ENCODE results near the gene LHX2.

Gene LHX2

GRCh38 chr9:124035001-124035650 lies 23.6 kb downstream of the LHX2 start:
- DNase-seq (ENCODE audit: low read depth) = no peak

DNA sequence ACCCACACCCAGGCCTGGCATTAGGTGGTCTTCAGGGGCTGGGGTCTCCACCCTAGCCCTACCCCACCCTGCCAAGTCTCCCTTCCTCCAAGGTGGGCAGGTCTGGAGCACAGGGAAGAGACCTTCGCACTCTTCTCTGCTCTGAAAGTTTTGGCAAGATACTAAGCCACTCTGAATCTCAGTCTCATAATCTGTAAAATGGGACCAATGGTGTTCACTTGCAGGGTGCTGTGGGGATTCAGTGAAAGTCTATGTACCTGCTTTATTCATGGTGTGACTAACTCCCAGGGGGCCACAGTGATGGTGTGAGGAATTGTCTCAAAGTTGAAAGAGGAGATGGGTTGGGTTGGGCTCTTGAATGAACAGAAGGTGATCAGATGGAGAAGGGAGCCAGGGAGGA lies 25.0 kb downstream of the LHX2 start:
- DNase-seq (ENCODE audit: low read depth) = no peak

DNA sequence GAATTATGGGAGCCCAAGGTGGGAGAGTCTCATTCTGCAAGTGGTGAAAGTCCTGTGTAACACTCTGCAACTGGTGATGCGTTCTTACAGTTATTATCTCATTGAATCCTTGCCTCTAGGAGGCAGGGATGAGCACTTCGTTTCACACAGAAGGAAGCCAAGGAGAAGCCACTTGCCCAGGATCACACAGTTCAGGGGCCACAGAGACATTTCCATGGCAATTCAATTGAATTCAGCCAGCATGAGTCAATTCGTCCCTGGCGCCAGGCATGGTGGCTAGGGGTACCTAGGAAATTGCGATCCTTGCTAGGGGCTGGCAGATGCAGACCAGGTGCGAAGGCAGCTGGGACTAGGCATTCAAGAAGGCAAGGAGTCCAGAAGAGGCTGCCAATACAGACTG lies 26.2 kb downstream of the LHX2 start:
- no peak for DNase-seq (ENCODE audit: low read depth)

GRCh38 chr9:124038239-124038638 lies 26.7 kb downstream of the LHX2 start:
- DNase-seq (ENCODE audit: low read depth) = no peak

DNA sequence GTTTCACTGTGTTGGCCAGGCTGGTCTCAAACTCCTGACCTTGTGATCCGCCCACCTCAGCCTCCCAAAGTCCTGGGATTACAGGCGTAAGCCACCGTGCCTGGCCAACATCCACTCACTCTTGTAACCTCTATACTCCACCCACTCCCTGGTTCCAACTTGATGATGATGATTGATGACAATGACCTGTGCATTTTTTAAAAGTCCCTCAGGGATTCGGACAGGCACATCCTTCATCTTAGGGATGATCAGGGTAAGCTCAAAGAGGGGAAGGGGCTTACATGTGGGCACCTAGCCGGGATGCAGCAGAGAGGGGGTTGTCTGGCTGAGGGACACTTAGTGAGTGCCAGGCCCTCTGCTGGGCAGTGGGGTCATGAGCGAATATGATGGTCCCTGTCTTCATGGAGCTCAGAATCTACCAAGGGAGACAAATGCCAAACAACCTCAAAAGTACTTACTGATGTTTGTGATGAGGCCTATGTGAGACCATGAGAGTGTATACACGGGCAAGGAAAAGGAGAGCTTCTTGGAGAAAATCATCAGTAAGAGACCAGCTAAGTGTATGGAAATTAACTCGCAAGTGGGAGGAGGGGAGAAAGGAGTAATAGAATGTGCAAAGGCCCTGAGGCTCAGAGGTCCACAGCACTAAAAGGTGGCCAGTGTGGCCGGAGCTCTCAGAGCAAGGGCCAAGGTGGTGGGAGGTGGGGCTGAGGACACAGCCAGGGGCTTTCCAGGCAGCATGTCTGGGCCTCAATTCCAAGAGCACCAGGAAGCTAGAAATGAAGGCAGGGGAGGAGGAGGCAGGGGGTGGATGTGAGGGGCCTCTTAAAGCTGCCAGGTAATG lies 27.4 kb downstream of the LHX2 start:
- no peak for DNase-seq (ENCODE audit: low read depth)

GRCh38 chr9:124040186-124040931 lies 28.8 kb downstream of the LHX2 start:
- DNase-seq (ENCODE audit: low read depth) = no peak

GRCh38 chr9:124040935-124041816 lies 29.6 kb downstream of the LHX2 start:
- DNase-seq (ENCODE audit: low read depth) = peak; percentile 4

DNA sequence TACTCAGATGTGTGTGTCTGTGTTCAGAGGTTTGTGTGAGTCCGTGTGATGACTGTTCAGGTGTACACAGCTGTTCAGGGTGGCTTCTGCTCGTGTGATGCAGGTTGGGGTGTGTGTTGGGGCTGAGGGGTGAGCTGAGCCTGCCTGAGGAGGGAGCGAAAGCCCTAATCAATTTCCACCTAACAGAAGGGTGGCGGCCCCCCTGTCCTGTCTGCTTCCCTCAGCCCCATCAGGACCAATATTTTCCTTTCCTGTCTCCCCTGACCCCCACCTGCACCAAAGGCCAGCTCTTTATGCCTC lies 30.2 kb downstream of the LHX2 start:
- DNase-seq (ENCODE audit: low read depth) = no peak

- no peak for DNase-seq (ENCODE audit: low read depth)
Measured at GRCh38 chr9:124042201-124042721, 30.7 kb downstream of the LHX2 start.

- DNase-seq (ENCODE audit: low read depth) = no peak
Measured at GRCh38 chr9:124044448-124044847, 32.9 kb downstream of the LHX2 start.

DNA sequence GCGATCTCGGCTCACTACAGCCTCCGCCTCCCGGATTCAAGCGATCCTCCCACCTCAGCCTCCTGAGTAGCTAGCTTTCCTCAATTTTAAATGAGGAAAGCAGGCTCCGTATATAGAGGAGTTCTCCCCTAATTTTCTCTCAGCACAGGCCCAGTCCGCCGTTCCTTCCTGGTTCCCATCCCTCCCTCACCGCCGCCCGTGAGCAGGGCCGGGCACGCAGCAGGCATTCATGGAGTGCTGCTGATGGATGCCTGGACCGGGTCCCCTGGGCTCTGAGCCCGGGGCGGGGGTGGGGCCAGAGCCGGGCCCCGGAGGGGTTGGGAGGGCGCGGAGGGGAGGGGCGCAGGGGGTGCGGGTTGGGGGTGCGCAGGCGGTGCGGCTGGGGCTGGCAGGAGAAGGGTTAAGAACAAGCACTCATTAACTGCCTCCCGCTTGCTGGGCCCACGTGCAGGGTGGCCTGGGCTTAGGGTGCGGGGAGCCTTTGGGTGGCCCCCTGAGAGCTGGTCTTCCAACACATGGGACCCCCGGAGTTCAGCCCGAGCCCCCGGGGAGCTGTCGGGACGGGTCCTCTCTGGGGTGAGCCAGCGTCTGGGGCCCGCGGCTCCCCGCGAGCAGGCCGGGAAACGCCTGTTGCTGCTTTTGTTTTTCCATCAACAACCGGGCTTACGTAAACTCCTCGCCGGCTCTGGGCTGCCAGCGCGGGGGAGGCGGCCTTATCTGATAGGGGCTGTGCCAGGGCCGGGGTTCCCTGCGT lies 33.7 kb downstream of the LHX2 start:
- no peak for DNase-seq (ENCODE audit: low read depth)

DNA sequence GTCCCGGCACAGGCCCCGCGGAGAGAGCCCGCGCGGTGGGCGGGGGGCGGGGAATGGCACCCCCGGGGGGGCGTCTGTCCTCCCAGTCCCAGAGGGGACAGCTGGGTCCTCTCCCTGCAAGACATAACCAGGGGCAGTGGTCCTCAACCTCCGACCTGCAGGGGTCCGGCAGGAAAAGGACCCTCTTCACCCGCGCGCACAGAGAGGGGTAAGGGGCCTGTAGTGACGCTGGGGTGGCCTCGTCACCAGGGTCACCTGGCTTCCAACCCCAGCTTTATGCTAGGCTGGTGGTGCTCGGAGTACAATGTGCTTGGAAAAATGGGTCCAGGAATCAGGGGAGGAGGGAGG lies 34.2 kb downstream of the LHX2 start:
- DNase-seq (ENCODE audit: low read depth) = no peak

GRCh38 chr9:124046189-124046588 lies 34.6 kb downstream of the LHX2 start:
- DNase-seq (ENCODE audit: low read depth) = no peak

GRCh38 chr9:124047251-124047672 lies 35.7 kb downstream of the LHX2 start:
- no peak for DNase-seq (ENCODE audit: low read depth)

- DNase-seq (ENCODE audit: low read depth) = no peak
Measured at GRCh38 chr9:124050955-124051354, 39.4 kb downstream of the LHX2 start.

DNA sequence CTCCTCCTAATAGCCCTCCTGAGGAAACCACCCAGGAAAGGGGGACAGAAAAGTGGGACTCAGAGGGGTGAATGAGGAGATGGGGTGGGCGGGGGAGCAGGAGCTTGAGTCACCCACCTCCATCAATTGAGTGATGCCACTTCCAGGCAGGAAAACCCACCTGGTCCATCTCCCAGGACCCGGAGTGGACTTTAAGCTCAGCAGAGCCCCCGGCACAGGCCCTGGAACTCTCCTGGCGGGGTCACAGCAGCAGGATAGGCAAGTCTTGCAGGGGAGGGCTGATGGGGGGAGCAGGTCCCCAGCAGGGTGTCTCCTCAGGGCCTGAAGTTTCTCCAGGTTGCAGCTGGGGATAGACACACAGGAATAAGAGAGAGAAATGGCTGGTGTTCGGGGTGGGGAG lies 40.8 kb downstream of the LHX2 start:
- DNase-seq (ENCODE audit: low read depth) = no peak

DNA sequence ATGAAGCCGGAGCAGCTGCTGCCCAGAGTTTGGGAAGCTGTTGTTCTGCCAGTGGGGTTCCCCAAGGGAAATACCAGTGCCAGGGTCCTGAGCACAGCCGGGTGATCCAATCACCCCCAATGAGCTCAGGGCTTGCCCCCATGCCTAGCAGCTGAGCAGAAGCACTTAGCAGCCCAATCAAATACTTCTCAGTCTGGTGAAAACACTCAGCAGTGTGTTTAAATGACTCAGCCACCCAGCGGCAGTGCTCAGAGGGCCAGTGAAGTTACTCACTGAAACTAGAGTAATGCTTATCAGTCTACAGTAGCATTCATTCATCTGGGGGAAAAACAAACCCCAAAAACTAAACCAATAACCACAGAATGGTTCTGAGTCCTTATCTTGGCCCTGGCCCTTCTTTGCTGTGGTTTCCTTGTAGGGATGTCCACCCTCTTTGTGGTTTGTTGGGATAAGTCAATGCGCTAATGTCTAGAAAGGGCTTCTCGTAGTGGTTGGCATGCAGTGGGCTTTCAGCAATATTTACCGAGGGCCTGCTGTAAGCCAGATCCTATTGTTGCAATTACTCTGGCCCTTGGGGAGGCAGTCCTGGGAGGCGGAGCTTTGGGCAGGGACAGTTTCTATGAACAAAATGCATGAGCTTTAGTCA lies 43.1 kb downstream of the LHX2 start:
- no peak for DNase-seq (ENCODE audit: low read depth)

DNA sequence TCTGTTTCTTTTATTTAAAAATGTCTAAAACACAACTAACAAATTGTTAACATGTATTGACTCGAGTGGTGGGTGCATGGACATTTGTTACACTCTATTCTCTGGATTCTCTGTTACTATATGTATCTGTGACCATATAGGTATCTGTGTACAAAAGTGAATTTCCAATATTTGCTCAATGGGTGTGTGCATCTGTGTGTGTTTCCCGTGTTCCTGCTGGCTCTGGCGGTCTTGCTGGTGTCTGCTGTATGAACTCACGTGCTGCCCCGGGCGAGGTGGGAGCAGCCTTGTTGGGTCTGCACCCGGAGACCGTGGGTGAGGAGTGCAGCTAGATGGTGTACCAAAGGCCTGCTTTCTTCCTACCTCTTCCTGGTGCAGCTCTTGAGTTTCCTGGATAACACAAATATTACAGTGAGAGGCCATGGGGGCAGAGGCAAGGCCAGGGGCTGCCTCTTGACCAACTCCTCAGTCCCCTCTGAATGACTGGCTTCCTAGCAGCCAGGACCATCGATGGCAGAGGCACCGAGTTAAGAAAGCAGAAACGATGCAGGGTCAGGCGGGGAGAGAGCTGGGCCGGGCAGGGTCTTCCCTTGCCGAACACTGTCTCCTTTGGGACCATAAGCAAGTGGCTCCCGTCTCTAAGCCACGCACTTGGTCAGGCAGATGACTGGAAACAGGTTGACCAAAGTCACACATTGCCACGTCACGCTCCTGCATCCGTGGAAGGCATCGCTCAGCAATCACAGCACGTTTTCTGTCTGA lies 49.5 kb downstream of the LHX2 start:
- DNase-seq (ENCODE audit: low read depth) = no peak

- no peak for DNase-seq (ENCODE audit: low read depth)
Measured at GRCh38 chr9:124062172-124062571, 50.6 kb downstream of the LHX2 start.
